HG03432 (cell line): ENCODE data around the gene MACROH2A1.

Source experiments
- ATAC-seq: cut with Tn5 transposase; IDR thresholded peaks from one replicate; pipeline ENCODE4 v1.9.1; 2021; ENCODE audit warnings: mild to moderate bottlenecking, moderate library complexity; ENCODE audit not compliant: unreplicated experiment

Gene MACROH2A1

GRCh38 chr5:135320718-135321484 lies 78.1 kb downstream of the MACROH2A1 start:
- ATAC-seq = no peak

- no peak for ATAC-seq
These were observed 79.0 kb downstream of the MACROH2A1 start for GRCh38 chr5:135319928-135320606.

GRCh38 chr5:135319458-135319857 lies 79.6 kb downstream of the MACROH2A1 start:
- no peak for ATAC-seq

GRCh38 chr5:135318924-135319323 lies 80.1 kb downstream of the MACROH2A1 start:
- ATAC-seq = no peak

- no peak for ATAC-seq
These were observed 81.0 kb downstream of the MACROH2A1 start for GRCh38 chr5:135318037-135318436.

- ATAC-seq = no peak
These were observed 81.7 kb downstream of the MACROH2A1 start for GRCh38 chr5:135317286-135317685.

- no peak for ATAC-seq
These were observed 83.6 kb downstream of the MACROH2A1 start for GRCh38 chr5:135315386-135315785.

- no peak for ATAC-seq
These were observed 85.1 kb downstream of the MACROH2A1 start for GRCh38 chr5:135313946-135314345.

- no peak for ATAC-seq
These were observed 85.6 kb downstream of the MACROH2A1 start for GRCh38 chr5:135313405-135313804.

- ATAC-seq = no peak
These were observed 86.6 kb downstream of the MACROH2A1 start for GRCh38 chr5:135312255-135312935.

- no peak for ATAC-seq
These were observed 88.6 kb downstream of the MACROH2A1 start for GRCh38 chr5:135310328-135310989.

GRCh38 chr5:135309391-135310327 lies 89.4 kb downstream of the MACROH2A1 start:
- ATAC-seq = no peak

- ATAC-seq = no peak
These were observed 90.3 kb downstream of the MACROH2A1 start for GRCh38 chr5:135308752-135309151.

- no peak for ATAC-seq
These were observed 90.8 kb downstream of the MACROH2A1 start for GRCh38 chr5:135308245-135308644.

GRCh38 chr5:135307143-135307903 lies 91.7 kb downstream of the MACROH2A1 start:
- no peak for ATAC-seq

GRCh38 chr5:135306557-135306956 lies 92.5 kb downstream of the MACROH2A1 start:
- no peak for ATAC-seq

GRCh38 chr5:135304352-135305221 lies 94.4 kb downstream of the MACROH2A1 start:
- ATAC-seq = no peak

- no peak for ATAC-seq
These were observed 95.4 kb downstream of the MACROH2A1 start for GRCh38 chr5:135303582-135304173.
